NOMO-1 treated with dmso at 0.1 percent for 144 hours (cell line): ENCODE measurements around the gene SBNO2.
"Not testable (repeated sequence)": the region's sequence is repeated elsewhere in the genome, so short reads cannot be mapped to it uniquely, and the experiment has no call there.

Experiments
- DNase-seq: peaks from one replicate; lab custom pipeline; 2025; ENCODE audit not compliant: unreplicated experiment; lab: John Stamatoyannopoulos, UW

The SBNO2 gene

GRCh38 chr19:1136621-1137317, 37.3 kb downstream of the SBNO2 start:
- no peak for DNase-seq

- DNase-seq: no peak
Observed at GRCh38 chr19:1136201-1136600, 37.9 kb downstream of the SBNO2 start.

- no peak for DNase-seq
Observed at GRCh38 chr19:1135454-1135853, 38.6 kb downstream of the SBNO2 start.

- DNase-seq: no peak
Observed at GRCh38 chr19:1134431-1134830, 39.6 kb downstream of the SBNO2 start.

GRCh38 chr19:1133471-1133929, 40.6 kb downstream of the SBNO2 start:
- DNase-seq: peak; percentile 26

GRCh38 chr19:1132552-1133383, 41.3 kb downstream of the SBNO2 start:
- no peak for DNase-seq

GRCh38 chr19:1131718-1132551, 42.1 kb downstream of the SBNO2 start:
- DNase-seq: peak; percentile 88

GRCh38 chr19:1130771-1131717, 43.0 kb downstream of the SBNO2 start:
- no peak for DNase-seq

- no peak for DNase-seq
Observed at GRCh38 chr19:1129535-1129934, 44.5 kb downstream of the SBNO2 start.

GRCh38 chr19:1129084-1129483, 45.0 kb downstream of the SBNO2 start:
- not testable (repeated sequence) for DNase-seq

GRCh38 chr19:1128106-1128505, 46.0 kb downstream of the SBNO2 start:
- DNase-seq: no peak

- DNase-seq: no peak
Observed at GRCh38 chr19:1126984-1127760, 46.9 kb downstream of the SBNO2 start.

GRCh38 chr19:1125601-1126467, 48.2 kb downstream of the SBNO2 start:
- no peak for DNase-seq

GRCh38 chr19:1123885-1124677, 50.0 kb downstream of the SBNO2 start:
- no peak for DNase-seq

- DNase-seq: no peak
Observed at GRCh38 chr19:1123381-1123780, 50.7 kb downstream of the SBNO2 start.

GRCh38 chr19:1122972-1123363, 51.1 kb downstream of the SBNO2 start:
- no peak for DNase-seq

GRCh38 chr19:1122021-1122971, 51.8 kb downstream of the SBNO2 start:
- no peak for DNase-seq
